Stomach (tissue), 9 donors: ENCODE measurements around the gene PPP1R12A. TPM values are rescaled to one million over a fixed set of nuclear protein-coding genes. Genes with fewer than 3 reads are reported as not detected.

Experiments
- DNase-seq, 2 donors: peaks; one replicate each; pipeline versions ENCODE4 v3.0.0 to v3.0.0-alpha.2; 2013 to 2019
- H3K27ac ChIP-seq, 5 donors: fragments of 200-600 bp in 4 of 5; sonication (generic) in 4 of 5; one replicate each; pipeline ENCODE4 v1.5.1; 2013 to 2019; ENCODE audit warnings: mild to moderate bottlenecking in 1 of 5, moderate library complexity in 1 of 5
- H3K27me3 ChIP-seq, 3 donors: fragments of 200-600 bp; sonication (generic); one replicate each; pipeline ENCODE4 v1.5.1; 2017 to 2019; ENCODE audit warnings: mixed run types in 1 of 3
- H3K36me3 ChIP-seq, 4 donors: fragments of 200-600 bp; sonication (generic); 1 replicate in 3 of 4; 2 replicates in 1 of 4; pipeline ENCODE4 v1.5.1; 2016 to 2019
- H3K4me1 ChIP-seq, 4 donors: fragments of 200-600 bp; sonication (generic); one replicate each; pipeline ENCODE4 v1.5.1; 2016 to 2019
- H3K4me3 ChIP-seq, 4 donors: fragments of 200-600 bp; sonication (generic) in 3 of 4; one replicate each; pipeline ENCODE4 v1.5.1; 2016 to 2019; ENCODE audit warnings: mild to moderate bottlenecking in 1 of 4
- H3K9me3 ChIP-seq, 4 donors: fragments of 200-600 bp; sonication (generic); one replicate each; pipeline ENCODE4 v1.5.1; 2016 to 2019
- CTCF ChIP-seq, 7 experiments: fragments of 450-650 bp in 4 of 7; fragments of 200-600 bp in 3 of 7; sonication (generic) in 3 of 7; IDR thresholded peaks; one replicate each; pipeline ENCODE4 v1.5.1; 2016 to 2019; ENCODE audit warnings: antibody characterized with exemption in 7 of 7, control low read depth in 2 of 7, mild to moderate bottlenecking in 1 of 7
- EP300 ChIP-seq: sonication (generic); formaldehyde crosslinking; IDR thresholded peaks from one replicate; pipeline ENCODE4 v1.6.1; 2017; ENCODE audit warnings: antibody characterized with exemption
- POLR2A ChIP-seq, 4 donors: fragments of 450-650 bp; IDR thresholded peaks; one replicate each; pipeline ENCODE4 v1.6.1; 2016; ENCODE audit warnings: antibody characterized with exemption in 4 of 4, control low read depth in 2 of 4, mild to moderate bottlenecking in 1 of 4, moderate library complexity in 1 of 4
- POLR2AphosphoS5 ChIP-seq, 3 donors: sonication (generic); formaldehyde crosslinking; IDR thresholded peaks; one replicate each; pipeline ENCODE4 v1.6.1; 2016; ENCODE audit warnings: antibody characterized with exemption in 3 of 3
- WGBS, 5 donors: extraction: QIAGEN DNeasy Blood & Tissue Kit in 3 of 5; methylation state at CpG; one replicate each; pipeline versions ENCODE4 v1.1.5 to v1.1.7; 2013 to 2018; 5-methylcytosine and 5-hydroxymethylcytosine counted together
- intact Hi-C: fragments of 100-400 bp; cut with DNase I; formaldehyde crosslinking; loops from one replicate; pipeline ENCODE4 v1.15.1; 2023; ENCODE audit warnings: low total_unique reads
- polyA plus RNA-seq, 3 donors: library from polyadenylated mRNA; stranded (reverse); fragments of 200-250 nt; gene quantifications; one replicate each; pipeline ENCODE4 v1.2.3, GENCODE V29; 2013
- total RNA-seq, 5 donors: library from RNA; depleted of rRNA; stranded (reverse); fragments of >200 nt; gene quantifications; one replicate each; pipeline versions ENCODE4 v1.1.0 to v1.2.3, GENCODE V29; 2014 to 2016
- donor health status: healthy with polysubstance abuse.
- donor health status: Bipolar disorder and iron deficiency.
- donor health status: healthy.

Gene PPP1R12A
- total and polyA plus RNA-seq, 8 donors: 7.5 to 425 (median 112) TPM

- Histone ChIP-seq H3K4me3 (no peak overlapping the region), H3K4me1 (no peaks in the 10 kb centered on the region), H3K27ac (no peak overlapping the region), H3K36me3 (no peaks in the 10 kb centered on the region), H3K27me3 (no peaks in the 10 kb centered on the region), H3K9me3 (no peaks in the 10 kb centered on the region)
- intact Hi-C loops: no loop called here
- no peak for DNase-seq
- no peak for TF ChIP-seq CTCF (IDR thresholded peaks at IDR 0.05)
- TF ChIP-seq POLR2AphosphoS5 (IDR thresholded peaks at IDR 0.05): no peak
- TF ChIP-seq EP300: no peak
- TF ChIP-seq POLR2A (IDR thresholded peaks at IDR 0.05): no peak
- WGBS, 5 donors: 71 to 80% (median 72%) methylated on average over 3 of the region's 3 CpGs
Observed at GRCh38 chr12:79964100-79964627, 29.3 kb upstream of the PPP1R12A start.

- TF ChIP-seq CTCF (IDR thresholded peaks at IDR 0.05) (no peak), POLR2AphosphoS5 (IDR thresholded peaks at IDR 0.05) (no peak), EP300 (no peak), POLR2A (IDR thresholded peaks at IDR 0.05) (no peak)
- Histone ChIP-seq H3K4me1 (no peaks in the 10 kb centered on the region), H3K36me3 (no peaks in the 10 kb centered on the region), H3K4me3 (no peak overlapping the region), H3K9me3 (no peaks in the 10 kb centered on the region), H3K27me3 (no peaks in the 10 kb centered on the region), H3K27ac (no peak overlapping the region)
- intact Hi-C loops: no loop called here
- no peak for DNase-seq
- WGBS, 5 donors: 67 to 83% (median 73%) methylated on average over 1 of the region's 1 CpG
Observed at GRCh38 chr12:79961411-79961810, 26.5 kb upstream of the PPP1R12A start.

- H3K27ac ChIP-seq: no peak overlapping the region
- no peaks in the 10 kb centered on the region for H3K4me1 ChIP-seq
- WGBS, 5 donors: 63 to 86% (median 82%) methylated on average over 4 of the region's 4 CpGs
- no peaks in the 10 kb centered on the region for H3K27me3 ChIP-seq
- H3K4me3 ChIP-seq: no peak overlapping the region
- peaks cover 0 to 13% (median 4%) of the 10 kb centered on the region in 4 donors for H3K9me3 ChIP-seq
- DNase-seq: no peak
- no peaks in the 10 kb centered on the region for H3K36me3 ChIP-seq
- intact Hi-C loops: no loop called here
- no peak for TF ChIP-seq POLR2AphosphoS5 (IDR thresholded peaks at IDR 0.05)
- TF ChIP-seq POLR2A (IDR thresholded peaks at IDR 0.05): no peak
- TF ChIP-seq EP300: no peak
- no peak for TF ChIP-seq CTCF (IDR thresholded peaks at IDR 0.05)
Observed at GRCh38 chr12:79959484-79959883, 24.6 kb upstream of the PPP1R12A start.

- no peak for DNase-seq
- Histone ChIP-seq H3K4me1 (no peaks in the 10 kb centered on the region), H3K36me3 (no peaks in the 10 kb centered on the region), H3K9me3 (peaks cover 0 to 15% (median 4%) of the 10 kb centered on the region in 4 donors), H3K27me3 (no peaks in the 10 kb centered on the region), H3K4me3 (no peak overlapping the region), H3K27ac (no peak overlapping the region)
- 88 to 96% (median 95%) methylated on average over 4 of the region's 4 CpGs for WGBS, 5 donors
- intact Hi-C loops: no loop called here
- TF ChIP-seq POLR2AphosphoS5 (IDR thresholded peaks at IDR 0.05) (no peak), CTCF (IDR thresholded peaks at IDR 0.05) (no peak), POLR2A (IDR thresholded peaks at IDR 0.05) (no peak), EP300 (no peak)
Observed at GRCh38 chr12:79956896-79957295, 22.0 kb upstream of the PPP1R12A start.
